Glomerular visceral epithelial cell (primary cell): ENCODE data around the gene HS6ST1.

Experiments
- DNase-seq: peaks from one replicate; pipeline ENCODE4 v3.0.0-alpha.2; 2016; ENCODE audit errors: extremely low spot score

Gene HS6ST1

DNA sequence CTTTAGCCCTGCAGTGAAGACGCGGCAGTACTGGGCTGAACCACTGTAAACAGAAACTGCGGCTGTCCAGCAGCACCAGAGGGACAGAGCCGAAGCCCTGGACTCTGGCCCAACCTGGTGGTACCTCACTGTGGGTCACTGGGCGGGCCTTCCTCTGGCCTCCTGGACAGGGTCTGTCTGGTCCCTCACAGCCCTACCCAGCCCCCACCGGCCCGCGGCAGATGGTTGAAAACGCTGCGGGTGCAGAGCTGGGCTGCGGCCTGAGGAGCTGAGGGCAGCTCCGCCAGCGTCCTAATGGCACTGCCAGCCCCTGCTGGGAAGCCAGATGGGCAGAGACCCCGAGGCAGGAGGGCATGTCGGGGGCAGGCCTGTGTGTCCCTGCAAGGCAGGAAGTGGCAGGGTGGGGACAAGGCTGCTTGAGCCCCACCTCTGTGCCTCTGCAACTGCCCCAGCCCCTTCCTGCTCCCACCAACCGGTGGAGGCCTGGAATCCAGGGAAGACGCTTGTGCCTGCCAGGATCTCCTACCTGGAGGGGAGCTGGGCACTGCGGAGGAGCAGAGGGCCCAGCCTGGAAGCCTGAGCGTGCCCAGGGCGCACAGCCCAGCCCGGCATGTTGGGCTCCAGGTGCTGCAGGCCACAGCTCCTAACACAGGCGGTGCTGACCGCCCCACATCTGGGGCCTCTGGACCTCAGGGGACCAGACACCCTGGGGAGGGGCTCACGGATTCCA is 36.3 kb downstream of the HS6ST1 start:
- no peak for DNase-seq

DNA sequence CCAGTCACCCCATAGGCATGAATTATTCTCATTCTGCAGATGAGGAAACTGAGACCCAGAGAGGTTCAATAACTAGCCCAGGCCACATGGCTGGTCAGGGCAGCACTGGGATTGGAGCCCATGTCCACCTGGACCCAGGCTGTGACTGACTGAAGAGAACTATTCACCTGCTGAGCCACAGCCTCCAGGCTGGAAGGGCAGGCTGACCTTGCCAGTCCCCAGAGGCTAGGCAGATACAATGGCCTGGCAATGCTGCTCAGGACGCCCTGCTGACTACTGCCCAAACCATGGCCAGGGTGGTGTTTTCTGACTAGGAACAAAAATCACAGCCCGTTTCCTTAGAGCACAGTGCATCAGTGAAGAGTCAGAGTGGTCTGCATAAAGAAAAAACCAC is 36.8 kb downstream of the HS6ST1 start:
- no peak for DNase-seq

DNA sequence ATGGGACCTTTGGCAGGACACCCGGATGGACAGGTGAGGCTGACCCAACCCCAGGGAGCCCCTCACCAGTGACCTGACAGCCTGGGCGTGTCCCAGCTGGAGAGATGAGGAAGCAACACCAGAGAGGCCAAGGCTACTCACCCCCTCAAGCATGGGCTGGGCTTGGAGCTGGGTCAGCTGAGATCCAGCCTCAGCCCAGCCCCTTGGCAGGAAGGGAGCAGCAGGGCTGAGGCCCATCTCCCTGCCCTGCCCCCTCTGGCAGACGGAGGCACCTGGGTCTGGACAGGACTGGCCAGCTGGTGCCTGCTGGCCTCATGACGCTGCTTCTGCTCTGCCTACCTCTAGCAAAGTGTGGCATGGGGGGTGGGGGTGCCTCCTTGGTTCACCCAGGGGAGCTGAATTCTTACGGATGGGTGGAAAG is 37.8 kb downstream of the HS6ST1 start:
- no peak for DNase-seq

DNA sequence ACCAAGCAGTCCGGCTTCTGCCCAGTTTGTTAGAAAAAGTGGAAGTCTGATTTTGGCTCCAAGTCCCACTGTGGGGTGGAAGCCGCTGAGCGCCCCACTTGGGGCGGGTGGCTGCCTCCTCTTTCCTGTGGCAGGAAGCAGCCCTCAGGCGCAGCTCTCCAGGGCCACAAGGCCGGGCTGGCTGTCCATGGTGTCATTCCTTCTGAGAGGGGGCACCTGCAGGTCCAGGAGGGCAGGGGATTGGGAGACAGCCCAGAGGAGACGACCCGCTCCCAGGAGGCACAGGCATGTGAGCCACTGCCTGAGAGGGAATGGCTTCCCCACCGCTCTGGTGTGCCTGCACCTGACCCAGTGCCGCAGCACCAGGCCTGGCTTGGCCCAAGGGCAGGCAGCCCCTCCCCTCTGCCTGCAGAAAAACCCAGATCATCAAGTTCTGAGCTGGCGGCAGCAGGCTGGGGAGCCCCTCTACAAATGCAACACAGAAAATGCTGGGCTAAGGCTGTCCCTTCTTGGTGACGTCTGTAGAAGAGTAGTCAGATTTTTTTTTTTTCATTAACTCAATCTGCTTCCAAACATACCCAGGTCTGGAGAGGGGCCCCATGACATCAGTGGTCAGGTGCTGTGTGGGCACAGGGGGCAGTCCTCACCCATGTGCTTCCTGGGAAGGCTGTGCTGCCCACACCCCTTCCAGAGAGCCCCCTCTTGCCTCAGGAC is 38.4 kb downstream of the HS6ST1 start:
- no peak for DNase-seq

DNA sequence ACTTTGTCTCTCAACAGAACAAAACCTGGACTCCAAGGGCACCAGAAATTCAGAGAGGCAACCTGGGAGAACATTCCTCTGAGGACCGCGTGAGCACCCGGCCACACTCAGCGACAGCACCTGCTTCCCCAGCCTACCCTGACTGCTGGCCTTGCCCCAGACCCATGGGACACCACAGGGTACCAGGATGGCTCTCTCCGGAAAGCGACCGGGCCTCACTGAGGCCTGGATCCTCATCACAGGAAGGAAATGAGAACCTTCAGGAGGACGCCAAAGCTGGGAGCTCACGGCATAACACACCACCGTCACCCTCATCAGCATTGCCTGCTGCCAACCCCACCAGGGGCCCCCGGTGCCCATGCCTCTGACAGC is 38.9 kb downstream of the HS6ST1 start:
- no peak for DNase-seq

DNA sequence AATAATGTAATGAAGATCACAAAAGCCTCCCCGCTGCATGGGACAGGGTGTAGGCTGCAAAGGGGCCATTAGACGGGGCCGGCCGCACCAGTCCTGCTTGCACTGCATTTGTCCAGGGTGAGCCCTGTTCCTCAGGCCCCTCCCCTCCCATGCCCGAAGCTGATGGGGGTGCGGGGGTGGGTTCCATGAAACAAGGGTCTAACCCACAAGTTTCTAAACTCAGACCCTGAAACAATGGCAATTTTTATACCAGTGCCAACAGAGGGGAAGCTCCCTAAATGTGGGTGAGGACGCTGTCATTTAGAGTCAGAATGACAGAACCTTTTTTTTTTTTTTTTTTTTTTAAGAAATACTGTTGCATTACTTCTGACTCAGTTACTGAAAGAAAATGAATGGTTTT is 39.7 kb downstream of the HS6ST1 start:
- no peak for DNase-seq

DNA sequence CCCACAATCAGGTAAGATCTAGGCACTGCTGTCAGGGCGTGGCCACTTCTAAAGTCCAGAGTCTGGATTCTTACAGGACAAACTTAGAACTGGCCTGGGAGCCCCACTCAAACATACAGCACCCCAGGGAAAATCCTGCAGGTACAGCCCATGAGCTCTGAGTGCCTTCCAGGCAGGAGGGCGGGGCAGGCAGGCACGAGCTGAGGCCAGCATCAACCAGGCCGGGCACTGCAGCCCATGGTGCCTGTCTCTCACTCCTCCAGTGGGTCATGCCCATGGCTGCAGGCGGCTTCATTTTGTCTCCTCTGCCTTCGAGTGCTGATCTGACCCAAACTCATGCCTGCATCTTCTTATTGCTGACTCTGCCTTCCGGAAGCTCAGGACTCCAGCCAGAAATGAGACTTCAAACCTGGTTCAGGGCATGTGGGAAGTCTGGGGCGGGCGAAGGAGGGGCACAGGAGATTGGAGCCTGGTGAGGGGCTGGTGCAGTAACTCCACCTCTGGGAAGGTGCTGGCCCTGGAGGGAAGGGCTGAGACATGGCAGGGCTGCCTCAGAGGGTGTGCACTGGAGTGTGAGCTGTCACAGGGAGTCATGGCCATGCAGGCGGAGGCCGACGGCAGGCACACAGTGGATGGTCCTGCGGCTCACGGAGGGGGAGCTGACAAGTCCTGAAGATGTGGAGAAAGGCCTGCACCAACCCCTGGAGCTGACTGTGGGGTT is 40.5 kb downstream of the HS6ST1 start:
- DNase-seq: no peak

DNA sequence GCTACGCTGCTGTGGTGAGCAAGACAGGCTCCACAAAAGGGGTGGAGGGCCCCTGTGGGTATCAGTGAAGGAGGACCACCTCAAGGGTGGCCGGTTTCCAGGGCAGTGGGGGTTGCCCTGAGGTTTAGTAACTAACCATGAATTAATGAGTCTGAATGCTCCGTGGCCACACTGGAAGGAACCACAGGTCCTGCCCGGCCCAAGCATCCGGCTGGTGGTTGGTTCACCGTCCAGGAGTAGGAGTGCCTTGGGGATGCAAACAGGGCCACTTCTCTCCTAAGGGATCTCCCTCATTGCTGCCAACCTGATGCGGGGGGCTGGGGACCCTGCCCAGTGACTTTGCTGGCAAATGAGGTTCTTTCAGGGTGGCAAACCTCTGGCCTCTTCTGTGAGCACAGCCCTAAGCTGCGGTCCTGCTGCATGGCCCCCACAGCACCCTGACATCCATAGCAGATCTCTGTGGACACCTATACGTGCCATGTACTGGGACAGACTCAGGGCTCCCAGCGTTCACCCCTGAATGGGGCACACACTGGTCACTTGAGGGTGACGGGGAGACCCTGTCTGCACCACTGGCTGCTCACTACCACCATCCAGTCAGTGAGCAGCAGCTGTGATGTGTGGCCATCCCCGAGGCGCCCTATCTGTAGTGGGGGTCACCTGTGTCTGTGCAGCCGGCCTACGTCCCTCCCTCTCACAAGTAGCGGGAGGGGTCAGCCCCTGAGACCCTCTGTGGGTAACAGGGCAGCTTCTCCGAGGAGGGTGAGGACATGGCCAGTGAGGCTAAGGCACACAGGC is 41.6 kb downstream of the HS6ST1 start:
- no peak for DNase-seq

DNA sequence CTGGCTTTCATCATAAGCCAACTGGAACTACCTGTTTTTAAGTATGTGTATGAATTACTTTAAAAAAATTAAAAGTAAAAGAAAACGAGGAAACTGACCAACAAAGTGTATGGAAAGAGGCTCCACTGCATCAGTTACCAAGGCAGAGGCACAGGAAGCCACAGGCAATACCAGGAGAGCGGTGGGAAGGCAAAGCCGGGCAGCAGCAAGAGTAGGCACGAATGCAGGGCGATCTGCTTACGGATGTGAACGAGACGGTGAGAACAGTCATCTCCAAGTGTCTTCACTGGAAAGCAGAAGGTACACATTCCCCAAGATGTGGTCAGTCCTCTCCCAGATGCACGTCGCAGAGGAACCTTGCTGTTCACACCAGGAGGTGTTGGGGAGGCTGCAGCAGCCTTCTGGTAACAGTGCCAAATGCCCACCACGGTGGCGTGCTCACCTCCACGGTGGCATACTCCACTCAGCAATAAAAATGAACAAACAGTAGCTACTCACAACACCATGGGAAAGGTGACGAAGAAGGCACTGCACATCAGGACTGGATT is 43.1 kb downstream of the HS6ST1 start:
- no peak for DNase-seq

DNA sequence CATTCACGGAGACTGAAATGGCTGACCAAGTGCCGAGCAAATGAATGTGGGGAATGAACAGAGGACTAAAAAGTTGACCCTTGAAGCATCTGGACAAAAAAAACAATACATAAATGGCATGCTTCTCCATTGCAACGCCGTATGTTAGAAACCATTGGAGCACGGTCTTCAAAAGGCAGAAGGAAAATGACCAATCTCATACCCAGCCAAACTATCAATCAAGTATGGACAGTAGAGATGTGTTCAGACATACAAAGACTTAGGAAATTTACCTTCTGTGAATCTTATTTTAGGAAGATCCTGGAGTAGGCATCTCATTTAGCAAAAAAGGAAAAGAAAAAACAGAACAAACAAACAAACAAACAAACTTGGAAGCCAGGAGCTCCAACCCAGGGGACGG is 44.5 kb downstream of the HS6ST1 start:
- DNase-seq: no peak

DNA sequence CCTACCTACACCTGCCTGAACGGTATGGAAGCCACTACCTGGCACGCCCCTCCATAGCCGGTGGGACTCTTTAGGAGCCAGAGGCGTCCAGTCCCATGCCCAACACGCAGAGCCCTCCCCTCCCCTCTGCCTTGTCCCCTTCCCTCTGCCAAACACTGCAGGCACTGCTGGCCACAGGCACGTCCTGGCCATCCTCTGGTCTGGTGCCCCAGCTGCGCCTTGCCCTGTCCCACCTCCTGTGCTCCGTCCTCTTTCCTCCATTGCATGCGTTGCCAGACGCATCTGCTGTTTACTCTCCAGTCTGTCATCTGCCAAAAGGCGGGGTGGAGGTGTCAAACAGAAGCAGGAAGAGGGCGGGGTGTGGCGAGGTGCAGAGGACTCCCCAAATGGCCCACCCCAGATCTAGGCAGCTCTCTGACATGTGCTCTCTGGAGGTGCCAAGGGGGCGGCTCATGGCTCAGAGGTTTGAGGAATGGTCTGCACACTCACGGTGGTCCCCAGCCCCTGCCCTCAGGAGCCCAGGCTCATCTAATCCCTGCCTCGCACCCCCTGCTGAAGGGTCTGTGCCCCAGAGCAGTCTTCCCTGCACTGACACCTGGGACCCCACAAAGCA is 45.1 kb downstream of the HS6ST1 start:
- no peak for DNase-seq

DNA sequence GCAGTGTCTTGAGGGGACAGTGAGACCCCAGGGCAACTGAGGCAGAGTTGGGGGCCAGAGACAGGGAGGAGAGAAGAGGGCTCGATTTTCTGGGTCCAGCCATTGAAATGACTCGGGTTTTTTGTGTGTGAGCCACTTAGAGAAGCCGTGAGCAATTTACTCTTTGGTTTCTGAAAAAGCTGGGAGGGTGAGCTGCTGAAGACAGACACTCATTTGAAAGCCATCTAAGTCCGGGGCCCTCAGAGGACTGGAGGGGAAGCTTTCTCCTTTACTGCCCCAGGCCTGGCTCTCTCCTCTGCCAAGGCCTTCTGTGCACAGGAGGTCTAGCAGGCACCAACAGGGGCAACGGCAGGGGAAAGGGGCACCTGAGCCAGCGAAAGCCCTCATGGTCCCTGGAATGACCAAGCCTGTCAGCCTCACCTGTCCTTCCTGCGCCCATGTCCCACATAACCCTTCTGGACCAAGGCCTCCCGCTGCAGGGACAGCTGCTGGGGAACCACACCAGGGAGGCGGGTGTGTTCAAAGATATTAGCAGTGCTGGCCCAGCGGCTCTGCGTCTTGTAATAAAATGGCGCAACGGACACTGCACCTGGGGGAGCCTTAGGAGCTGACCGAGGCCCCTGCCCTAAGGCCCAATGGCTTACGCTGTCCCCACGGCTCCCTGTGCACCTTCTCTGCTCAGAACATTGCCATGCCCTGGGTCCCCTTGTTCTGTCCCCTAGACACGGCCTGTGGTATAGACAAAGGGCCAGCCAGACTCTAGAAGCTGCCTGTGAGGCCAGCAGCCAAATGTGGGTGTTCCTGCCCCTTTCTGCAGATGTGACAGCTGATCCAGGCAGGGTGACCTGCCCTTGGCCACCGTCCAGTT is 45.8 kb downstream of the HS6ST1 start:
- DNase-seq: no peak

DNA sequence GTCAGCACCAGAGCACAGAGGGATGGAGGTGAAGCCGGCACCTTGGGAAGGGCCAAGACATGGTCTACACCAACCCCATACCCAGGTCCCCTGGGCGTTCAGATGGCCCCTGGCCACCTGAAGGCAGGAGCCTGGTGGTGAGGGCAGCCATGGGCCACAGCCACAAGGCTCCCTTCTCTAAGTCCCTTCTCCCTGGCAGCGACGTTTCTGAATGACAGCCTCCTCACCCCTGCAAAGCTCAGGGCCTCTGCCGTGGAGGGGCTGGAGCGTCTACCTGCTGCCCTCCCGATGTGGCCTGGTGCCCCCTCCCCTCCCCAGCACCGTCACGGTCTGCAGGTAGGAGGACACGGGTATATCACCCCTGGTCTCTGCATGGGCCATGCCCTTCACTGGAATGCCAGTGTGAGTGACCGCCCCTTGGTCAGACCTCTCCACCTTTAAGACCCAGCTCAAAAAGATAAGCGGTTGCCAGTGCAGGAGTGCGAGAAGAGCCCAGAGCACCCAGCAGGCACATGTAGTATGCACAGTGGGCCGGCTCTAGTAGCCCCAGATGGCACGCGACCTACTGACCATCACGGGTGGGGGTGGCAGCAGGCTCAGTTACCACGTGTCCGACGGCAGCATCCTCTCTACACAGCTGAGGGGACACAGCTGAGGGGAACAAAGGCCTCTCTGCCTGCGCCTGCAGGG is 46.6 kb downstream of the HS6ST1 start:
- no peak for DNase-seq

DNA sequence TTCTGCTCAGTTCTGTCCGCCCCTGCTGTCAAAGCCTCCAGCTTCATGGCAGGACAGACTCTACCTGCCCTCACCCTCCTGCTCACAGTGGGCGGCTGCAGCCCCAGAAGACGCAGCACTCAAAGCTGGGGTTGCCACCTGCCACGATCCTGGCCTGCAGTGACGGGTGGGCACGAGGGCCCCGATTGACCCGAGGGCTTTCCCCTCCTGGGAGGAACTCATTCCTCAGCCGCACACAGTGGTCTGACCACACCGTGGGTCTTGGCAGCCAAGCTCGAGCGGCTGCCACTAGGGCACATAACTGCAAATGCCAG is 47.1 kb downstream of the HS6ST1 start:
- DNase-seq: no peak

DNA sequence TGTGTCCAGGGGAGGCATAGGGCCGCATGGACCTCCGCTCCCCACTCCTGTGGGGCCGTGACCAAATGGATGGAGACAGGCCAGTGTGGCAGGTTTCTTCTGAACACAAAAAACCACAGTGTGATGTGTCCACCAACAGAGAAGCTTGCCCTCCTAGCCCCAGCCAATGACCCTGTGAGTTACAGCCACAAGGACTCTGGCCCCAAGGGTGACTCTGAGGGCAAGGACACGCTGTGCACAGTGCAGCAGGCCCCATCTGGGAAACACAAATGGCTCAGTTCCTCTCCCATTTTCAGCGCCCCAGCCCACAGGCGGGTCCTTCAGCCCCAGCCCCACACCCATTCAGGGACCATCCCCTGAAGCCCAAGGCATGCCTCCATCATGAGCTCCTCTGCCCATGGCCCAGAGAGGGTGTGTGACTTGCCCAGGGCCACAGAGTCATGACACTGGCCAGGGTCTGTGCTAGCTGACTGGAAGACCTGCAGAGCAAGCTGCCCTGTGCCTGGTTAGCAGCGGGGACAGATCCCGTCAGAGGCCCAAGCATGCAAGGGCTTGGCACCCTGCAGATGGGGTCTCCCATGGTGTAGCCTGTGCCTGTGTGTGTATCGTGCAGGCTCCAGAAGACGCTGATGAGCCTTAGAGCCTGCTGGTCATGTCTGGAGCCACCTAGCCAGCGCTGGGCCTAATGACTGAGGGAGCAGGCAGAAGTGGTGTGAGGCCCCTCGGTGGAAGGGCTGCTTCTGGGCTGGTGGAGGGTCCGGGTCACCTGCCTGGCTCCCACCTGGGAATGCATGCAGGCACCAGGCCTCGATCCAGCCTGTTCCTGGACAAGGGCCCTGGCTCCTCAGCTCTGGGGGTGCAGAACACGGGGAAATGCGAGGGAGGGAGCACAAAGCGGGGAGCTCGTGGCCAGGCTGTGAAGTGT is 47.7 kb downstream of the HS6ST1 start:
- no peak for DNase-seq

DNA sequence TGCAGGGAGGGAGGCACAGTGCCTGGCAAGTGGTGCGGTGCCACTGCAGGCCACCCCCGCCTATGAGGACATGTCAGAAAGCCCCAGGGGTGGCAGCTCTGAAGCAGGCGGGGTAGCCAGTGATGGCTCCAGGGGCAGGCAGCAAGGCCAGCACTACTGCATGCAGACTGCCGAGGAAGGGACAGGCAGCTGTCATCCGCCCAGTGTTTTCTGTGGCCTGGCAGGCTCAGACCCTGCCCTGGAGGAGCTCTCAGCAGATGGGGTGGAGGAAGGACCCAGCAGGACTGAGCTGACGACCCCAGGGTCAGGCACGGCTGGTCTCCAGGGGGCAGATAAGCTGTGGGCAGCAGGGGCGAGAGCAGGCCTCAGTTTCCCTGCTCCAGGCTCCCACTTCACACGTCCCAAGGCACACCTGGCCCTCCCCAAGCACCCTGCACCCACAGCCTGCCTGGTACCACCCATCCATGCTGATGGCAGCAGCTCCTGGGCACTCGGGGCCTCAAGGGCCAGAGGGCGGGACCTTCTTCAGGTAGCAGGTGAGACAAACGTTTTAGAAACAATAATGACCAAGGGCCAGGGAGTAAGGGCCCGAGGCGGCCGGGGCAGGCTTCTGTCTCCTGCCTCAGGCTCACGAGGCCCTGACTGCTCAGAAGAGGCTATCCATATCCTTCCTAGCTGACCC is 48.5 kb downstream of the HS6ST1 start:
- no peak for DNase-seq

DNA sequence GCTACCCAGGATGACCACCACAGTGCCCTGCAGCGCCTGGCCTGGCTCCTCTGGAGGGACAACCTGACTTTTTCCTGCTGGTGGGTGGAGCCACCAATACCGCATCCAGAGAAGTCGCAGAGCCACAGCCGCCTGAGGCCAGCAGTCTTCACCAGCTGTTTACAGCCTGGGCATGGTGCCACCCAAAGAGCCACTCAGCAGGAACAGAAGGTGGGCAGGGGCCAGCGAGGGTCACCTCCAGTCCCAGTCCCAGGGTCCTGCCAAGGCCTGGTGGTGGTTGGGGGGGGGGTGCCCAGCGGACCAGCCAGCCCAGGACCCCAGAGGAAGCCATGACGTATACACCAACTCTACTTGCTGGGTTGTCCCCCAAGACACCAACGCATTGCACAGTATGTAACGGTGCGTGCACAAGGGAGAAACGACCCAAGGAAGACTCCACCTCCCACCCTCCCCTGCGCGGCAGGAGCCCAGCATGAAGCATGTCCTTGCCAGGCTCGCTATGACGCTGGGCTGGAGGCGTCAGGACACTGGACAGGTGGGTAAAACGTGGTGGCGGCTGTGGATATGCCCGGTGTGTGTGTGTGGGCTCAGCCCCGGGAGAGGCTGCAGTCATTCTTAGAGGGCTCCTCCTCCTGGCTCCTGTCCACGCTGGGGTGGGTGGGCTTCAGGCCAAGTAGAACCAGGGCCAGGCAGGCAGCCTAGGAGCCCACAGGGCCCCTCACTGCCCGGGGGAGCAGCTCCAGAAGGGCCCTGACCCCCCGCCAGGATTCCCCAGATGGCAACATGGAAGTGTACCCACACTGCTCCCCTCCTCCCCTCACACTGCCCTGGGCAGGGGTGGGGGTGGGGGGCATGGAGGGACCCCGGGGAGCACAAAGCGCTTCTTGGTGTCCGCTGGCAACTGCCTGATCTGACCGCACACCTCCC is 49.3 kb downstream of the HS6ST1 start:
- DNase-seq: no peak
